ENCODE results near the gene NTPCR. TPM values are rescaled to one million over a fixed set of nuclear protein-coding genes. Genes with fewer than 3 reads are reported as not detected.

Gene NTPCR
- total RNA-seq, 1 donor from 2014 or later = 54.5 TPM

GRCh38 chr1:232923739-232924386, 26.5 kb upstream of the NTPCR start:
- peaks cover 5% of the 10 kb centered on the region for H3K27me3 ChIP-seq (ENCODE audit: insufficient read depth, low read length)
- H3K4me2 ChIP-seq (ENCODE audit: low read length) = no peak overlapping the region
- Mint-ChIP-seq H3K4me3 (ENCODE audit: unreplicated experiment) (no peak overlapping the region), H3K36me3 (ENCODE audit: low read depth, unreplicated experiment) (no peaks in the 10 kb centered on the region), H3K9me3 (ENCODE audit: unreplicated experiment) (no peaks in the 10 kb centered on the region), H3K27me3 (ENCODE audit: low read depth, unreplicated experiment) (no peaks in the 10 kb centered on the region), H3K4me1 (ENCODE audit: low read depth, unreplicated experiment) (peaks cover 13% of the 10 kb centered on the region), H3K27ac (ENCODE audit: unreplicated experiment) (no peak overlapping the region)
- H2AFZ ChIP-seq (ENCODE audit: low read depth, low read length) = no peak overlapping the region
- peak; percentile 82 for DNase-seq (ENCODE audit: low read depth)
- peaks cover 4% of the 10 kb centered on the region for H3K4me1 ChIP-seq (ENCODE audit: insufficient read depth, low read length)
- FAIRE-seq = no peak
- no peaks in the 10 kb centered on the region for H4K20me1 ChIP-seq (ENCODE audit: insufficient read depth, low read length)
- no peak for TF ChIP-seq EZH2 (IDR thresholded peaks at IDR 0.05; ENCODE audit: insufficient read depth, low read length)
- TF ChIP-seq, protein P1, sequence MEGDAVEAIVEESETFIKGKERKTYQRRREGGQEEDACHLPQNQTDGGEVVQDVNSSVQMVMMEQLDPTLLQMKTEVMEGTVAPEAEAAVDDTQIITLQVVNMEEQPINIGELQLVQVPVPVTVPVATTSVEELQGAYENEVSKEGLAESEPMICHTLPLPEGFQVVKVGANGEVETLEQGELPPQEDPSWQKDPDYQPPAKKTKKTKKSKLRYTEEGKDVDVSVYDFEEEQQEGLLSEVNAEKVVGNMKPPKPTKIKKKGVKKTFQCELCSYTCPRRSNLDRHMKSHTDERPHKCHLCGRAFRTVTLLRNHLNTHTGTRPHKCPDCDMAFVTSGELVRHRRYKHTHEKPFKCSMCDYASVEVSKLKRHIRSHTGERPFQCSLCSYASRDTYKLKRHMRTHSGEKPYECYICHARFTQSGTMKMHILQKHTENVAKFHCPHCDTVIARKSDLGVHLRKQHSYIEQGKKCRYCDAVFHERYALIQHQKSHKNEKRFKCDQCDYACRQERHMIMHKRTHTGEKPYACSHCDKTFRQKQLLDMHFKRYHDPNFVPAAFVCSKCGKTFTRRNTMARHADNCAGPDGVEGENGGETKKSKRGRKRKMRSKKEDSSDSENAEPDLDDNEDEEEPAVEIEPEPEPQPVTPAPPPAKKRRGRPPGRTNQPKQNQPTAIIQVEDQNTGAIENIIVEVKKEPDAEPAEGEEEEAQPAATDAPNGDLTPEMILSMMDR (IDR thresholded peaks at IDR 0.05; ENCODE audit: insufficient read depth, low read depth, low read length) = no peak
- H3K9ac ChIP-seq (ENCODE audit: low read length) = no peak overlapping the region
- no peaks in the 10 kb centered on the region for H3K79me2 ChIP-seq (ENCODE audit: insufficient read depth, low read length)
- no peaks in the 10 kb centered on the region for H3K36me3 ChIP-seq (ENCODE audit: insufficient read depth, low read length)
- H3K4me3 ChIP-seq (ENCODE audit: insufficient read depth, low read depth, low read length) = no peak overlapping the region
- H3K9me3 ChIP-seq (ENCODE audit: insufficient read depth, low read depth, low read length) = no peaks in the 10 kb centered on the region
- H3K27ac ChIP-seq (ENCODE audit: low read depth, low read length) = no peak overlapping the region

DNA sequence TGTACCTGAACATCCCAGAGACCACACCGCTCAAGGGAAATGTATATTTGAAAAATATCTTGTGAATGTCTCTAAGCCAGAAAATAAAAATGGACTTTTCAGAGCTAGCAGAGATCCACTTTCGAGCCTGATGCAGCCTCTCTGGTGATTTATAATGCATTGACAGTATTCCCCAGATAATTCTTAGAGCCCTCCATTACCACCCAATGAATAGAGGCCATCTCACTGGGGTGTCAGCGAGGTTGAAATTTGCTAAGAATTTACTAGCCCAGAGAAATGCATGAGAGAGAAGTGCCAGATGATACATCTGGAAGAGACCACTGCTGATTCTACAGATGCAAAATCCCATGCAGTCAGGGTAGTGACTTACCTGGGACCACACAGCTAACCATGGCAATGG, 25.5 kb upstream of the NTPCR start:
- no peak overlapping the region for H3K4me3 ChIP-seq (ENCODE audit: insufficient read depth, low read depth, low read length)
- Mint-ChIP-seq H3K4me1 (ENCODE audit: low read depth, unreplicated experiment) (peaks cover 13% of the 10 kb centered on the region), H3K36me3 (ENCODE audit: low read depth, unreplicated experiment) (no peaks in the 10 kb centered on the region), H3K9me3 (ENCODE audit: unreplicated experiment) (no peaks in the 10 kb centered on the region), H3K27ac (ENCODE audit: unreplicated experiment) (no peak overlapping the region), H3K4me3 (ENCODE audit: unreplicated experiment) (no peak overlapping the region), H3K27me3 (ENCODE audit: low read depth, unreplicated experiment) (no peaks in the 10 kb centered on the region)
- DNase-seq (ENCODE audit: low read depth) (no peak), FAIRE-seq (no peak)
- H3K4me1 ChIP-seq (ENCODE audit: insufficient read depth, low read length) = peaks cover 4% of the 10 kb centered on the region
- H3K27me3 ChIP-seq (ENCODE audit: insufficient read depth, low read length) = peaks cover 5% of the 10 kb centered on the region
- H3K79me2 ChIP-seq (ENCODE audit: insufficient read depth, low read length) = no peaks in the 10 kb centered on the region
- H2AFZ ChIP-seq (ENCODE audit: low read depth, low read length) = no peak overlapping the region
- no peak overlapping the region for H3K27ac ChIP-seq (ENCODE audit: low read depth, low read length)
- no peaks in the 10 kb centered on the region for H4K20me1 ChIP-seq (ENCODE audit: insufficient read depth, low read length)
- no peak overlapping the region for H3K9ac ChIP-seq (ENCODE audit: low read length)
- no peaks in the 10 kb centered on the region for H3K9me3 ChIP-seq (ENCODE audit: insufficient read depth, low read depth, low read length)
- TF ChIP-seq, protein P1 (IDR thresholded peaks at IDR 0.05; ENCODE audit: insufficient read depth, low read depth, low read length) = no peak
- TF ChIP-seq EZH2 (IDR thresholded peaks at IDR 0.05; ENCODE audit: insufficient read depth, low read length) = no peak
- no peaks in the 10 kb centered on the region for H3K36me3 ChIP-seq (ENCODE audit: insufficient read depth, low read length)
- H3K4me2 ChIP-seq (ENCODE audit: low read length) = no peak overlapping the region
